ENCODE results near the gene SLC10A6.

The SLC10A6 gene

GRCh38 chr4:86856896-86857295 is 7.7 kb upstream of the SLC10A6 start:
- H3K4me3 ChIP-seq (replicated peaks; ENCODE audit: low read depth, low read length) = no peak overlapping the region
- TF ChIP-seq CTCF (IDR thresholded peaks at IDR 0.05; ENCODE audit: insufficient read depth, low read length, poor library complexity, severe bottlenecking) = no peak
- no peak for DNase-seq (ENCODE audit: extremely low read depth, insufficient read length)
- H3K27me3 ChIP-seq (replicated peaks; ENCODE audit: control insufficient read depth, insufficient read depth, low read length) = no peaks in the 10 kb centered on the region
- H3K36me3 ChIP-seq (ENCODE audit: control insufficient read depth, insufficient read depth, low read length) = no peaks in the 10 kb centered on the region

GRCh38 chr4:86855572-86855971 is 6.4 kb upstream of the SLC10A6 start:
- no peaks in the 10 kb centered on the region for H3K27me3 ChIP-seq (replicated peaks; ENCODE audit: control insufficient read depth, insufficient read depth, low read length)
- no peaks in the 10 kb centered on the region for H3K36me3 ChIP-seq (ENCODE audit: control insufficient read depth, insufficient read depth, low read length)
- no peak for TF ChIP-seq CTCF (IDR thresholded peaks at IDR 0.05; ENCODE audit: insufficient read depth, low read length, poor library complexity, severe bottlenecking)
- no peak overlapping the region for H3K4me3 ChIP-seq (replicated peaks; ENCODE audit: low read depth, low read length)
- no peak for DNase-seq (ENCODE audit: extremely low read depth, insufficient read length)

GRCh38 chr4:86853209-86853608 is 4.0 kb upstream of the SLC10A6 start:
- Histone ChIP-seq H3K27me3 (replicated peaks; ENCODE audit: control insufficient read depth, insufficient read depth, low read length) (peaks cover 2% of the 10 kb centered on the region), H3K4me3 (replicated peaks; ENCODE audit: low read depth, low read length) (no peak overlapping the region), H3K36me3 (ENCODE audit: control insufficient read depth, insufficient read depth, low read length) (no peaks in the 10 kb centered on the region)
- no peak for TF ChIP-seq CTCF (IDR thresholded peaks at IDR 0.05; ENCODE audit: insufficient read depth, low read length, poor library complexity, severe bottlenecking)
- DNase-seq (ENCODE audit: extremely low read depth, insufficient read length) = no peak

- Histone ChIP-seq H3K4me3 (replicated peaks; ENCODE audit: low read depth, low read length) (no peak overlapping the region), H3K36me3 (ENCODE audit: control insufficient read depth, insufficient read depth, low read length) (no peaks in the 10 kb centered on the region), H3K27me3 (replicated peaks; ENCODE audit: control insufficient read depth, insufficient read depth, low read length) (peaks cover 2% of the 10 kb centered on the region)
- no peak for TF ChIP-seq CTCF (IDR thresholded peaks at IDR 0.05; ENCODE audit: insufficient read depth, low read length, poor library complexity, severe bottlenecking)
- no peak for DNase-seq (ENCODE audit: extremely low read depth, insufficient read length)
These were observed 1.0 kb downstream of the SLC10A6 start for GRCh38 chr4:86848136-86848535.

- no peak for DNase-seq (ENCODE audit: extremely low read depth, insufficient read length)
- no peaks in the 10 kb centered on the region for H3K36me3 ChIP-seq (ENCODE audit: control insufficient read depth, insufficient read depth, low read length)
- peaks cover 2% of the 10 kb centered on the region for H3K27me3 ChIP-seq (replicated peaks; ENCODE audit: control insufficient read depth, insufficient read depth, low read length)
- TF ChIP-seq CTCF (IDR thresholded peaks at IDR 0.05; ENCODE audit: insufficient read depth, low read length, poor library complexity, severe bottlenecking) = no peak
- H3K4me3 ChIP-seq (replicated peaks; ENCODE audit: low read depth, low read length) = no peak overlapping the region
These were observed 1.6 kb downstream of the SLC10A6 start for GRCh38 chr4:86847571-86847970.

GRCh38 chr4:86846921-86847320 is 2.3 kb downstream of the SLC10A6 start:
- DNase-seq (ENCODE audit: extremely low read depth, insufficient read length) = no peak
- no peak overlapping the region for H3K4me3 ChIP-seq (replicated peaks; ENCODE audit: low read depth, low read length)
- no peak for TF ChIP-seq CTCF (IDR thresholded peaks at IDR 0.05; ENCODE audit: insufficient read depth, low read length, poor library complexity, severe bottlenecking)
- H3K27me3 ChIP-seq (replicated peaks; ENCODE audit: control insufficient read depth, insufficient read depth, low read length) = peaks cover 2% of the 10 kb centered on the region
- H3K36me3 ChIP-seq (ENCODE audit: control insufficient read depth, insufficient read depth, low read length) = no peaks in the 10 kb centered on the region

Measured in GM06990 (cell line).